Measurements from ENCODE around the gene ATP2B2. TPM values are rescaled to one million over a fixed set of nuclear protein-coding genes. Genes with fewer than 3 reads are reported as not detected.

Gene ATP2B2
- not detected in 2 replicates for total RNA-seq

DNA sequence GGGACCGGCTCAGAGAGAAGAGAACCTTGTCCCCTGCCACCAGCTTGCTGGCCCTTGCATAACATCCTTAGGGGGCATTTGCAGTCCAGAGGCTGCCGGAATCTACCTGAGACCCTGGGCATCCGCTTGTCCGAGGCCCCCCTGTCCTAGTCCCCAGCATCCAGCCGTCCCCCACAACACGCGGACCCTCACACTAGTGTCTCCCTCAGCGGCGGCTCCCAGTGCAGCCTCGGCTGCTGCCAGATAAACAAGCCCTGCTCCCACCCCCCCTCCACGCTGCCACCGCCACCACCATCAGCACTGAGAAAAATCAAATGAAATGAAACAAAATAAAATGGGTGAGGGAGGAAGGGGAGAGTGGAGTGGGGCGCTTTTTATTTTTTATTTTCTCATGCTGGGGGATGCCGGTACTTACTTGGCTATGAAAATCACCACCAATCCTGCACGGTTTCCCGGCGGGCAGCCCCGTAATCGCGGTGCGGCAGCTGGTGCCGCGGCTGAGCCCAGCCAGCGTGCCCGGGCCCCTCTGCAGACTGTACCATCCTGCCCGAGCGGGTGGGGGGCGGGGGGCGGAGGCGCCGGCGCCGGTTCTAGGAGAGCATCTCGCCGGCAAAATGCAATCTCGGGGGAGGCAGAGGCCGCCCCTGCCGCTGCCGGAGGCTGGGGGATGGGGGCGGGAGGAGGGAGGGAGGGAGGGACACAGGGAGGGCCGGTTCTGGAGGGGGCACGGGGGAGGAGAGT lies at the start of gene ATP2B2:
Gene ATP2B2, minus strand, starts transcription at position 537 of the 741 bp plus-strand sequence. CDS start 56,043 bp downstream, outside the sequence.

GRCh38 chr3:10292505-10293419 lies 212.6 kb downstream of the ATP2B2 start, which contains the start of gene GHRL:
Gene GHRL (minus strand): TSS chr3:10292947. CDS start chr3:10290180, 2,767 bp downstream.

Other genes with a start within 250 kb of the ATP2B2 start
- gene GHRL, start 212.6 kb downstream of the ATP2B2 start, total RNA-seq = not detected in 2 replicates
- 178 and 225 TPM in 2 replicates for gene SEC13, start 184.5 kb downstream of the ATP2B2 start, total RNA-seq

Data from pericardium fibroblast (primary cell).